ENCODE data around the gene PROZ. TPM values are rescaled to one million over a fixed set of nuclear protein-coding genes. Genes with fewer than 3 reads are reported as not detected.

The PROZ gene
- polyA plus RNA-seq, 1 donor = 1.0 TPM

- no CpG with 5 or more reads among the region's 31 CpGs for WGBS (ENCODE audit: insufficient coverage, low lambda C conversion rate)
- Histone ChIP-seq H3K36me3 (ENCODE audit: control insufficient read depth, insufficient read depth, low read length) (no peaks in the 10 kb centered on the region), H3K4me1 (ENCODE audit: control insufficient read depth, insufficient read depth, low read length) (peaks cover 6% of the 10 kb centered on the region), H3K4me3 (ENCODE audit: low read length) (no peak overlapping the region), H3K27me3 (ENCODE audit: control insufficient read depth, insufficient read depth, low read length) (peaks cover 4% of the 10 kb centered on the region), H3K27ac (ENCODE audit: low read length) (no peak overlapping the region), H3K9me3 (ENCODE audit: control insufficient read depth, low read depth, low read length) (peaks cover 5% of the 10 kb centered on the region)
- DNase-seq = no peak
Observed at GRCh38 chr13:113150550-113151365, 7.7 kb upstream of the PROZ start.

GRCh38 chr13:113151745-113152690, 6.4 kb upstream of the PROZ start:
- Histone ChIP-seq H3K4me1 (ENCODE audit: control insufficient read depth, insufficient read depth, low read length) (peaks cover 6% of the 10 kb centered on the region), H3K27me3 (ENCODE audit: control insufficient read depth, insufficient read depth, low read length) (peaks cover 4% of the 10 kb centered on the region), H3K9me3 (ENCODE audit: control insufficient read depth, low read depth, low read length) (peaks cover 5% of the 10 kb centered on the region), H3K27ac (ENCODE audit: low read length) (no peak overlapping the region), H3K36me3 (ENCODE audit: control insufficient read depth, insufficient read depth, low read length) (no peaks in the 10 kb centered on the region), H3K4me3 (ENCODE audit: low read length) (no peak overlapping the region)
- DNase-seq = no peak
- WGBS (ENCODE audit: insufficient coverage, low lambda C conversion rate) = 54% methylated on average over 4 of the region's 28 CpGs

DNA sequence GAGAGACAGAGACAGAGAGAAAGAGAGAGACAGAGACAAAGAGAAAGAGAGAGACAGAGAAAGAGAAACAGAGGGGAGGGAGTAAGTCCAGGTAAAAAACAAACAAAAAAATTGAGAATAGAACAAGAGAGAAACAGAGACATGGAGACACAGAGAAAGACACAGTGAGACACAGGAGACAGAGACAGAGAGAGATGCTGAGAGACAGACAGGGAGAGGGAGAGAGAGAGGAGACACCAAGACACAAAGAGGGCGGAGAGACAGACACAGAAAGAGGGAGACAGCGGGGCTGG, 5.8 kb upstream of the PROZ start:
- peaks cover 6% of the 10 kb centered on the region for H3K4me1 ChIP-seq (ENCODE audit: control insufficient read depth, insufficient read depth, low read length)
- no peak overlapping the region for H3K27ac ChIP-seq (ENCODE audit: low read length)
- no peaks in the 10 kb centered on the region for H3K36me3 ChIP-seq (ENCODE audit: control insufficient read depth, insufficient read depth, low read length)
- WGBS (ENCODE audit: insufficient coverage, low lambda C conversion rate) = no CpG with 5 or more reads among the region's 2 CpGs
- DNase-seq = no peak
- H3K27me3 ChIP-seq (ENCODE audit: control insufficient read depth, insufficient read depth, low read length) = peaks cover 4% of the 10 kb centered on the region
- peak overlapping the region; percentile 33 for H3K4me3 ChIP-seq (ENCODE audit: low read length)
- peaks cover 5% of the 10 kb centered on the region for H3K9me3 ChIP-seq (ENCODE audit: control insufficient read depth, low read depth, low read length)

DNA sequence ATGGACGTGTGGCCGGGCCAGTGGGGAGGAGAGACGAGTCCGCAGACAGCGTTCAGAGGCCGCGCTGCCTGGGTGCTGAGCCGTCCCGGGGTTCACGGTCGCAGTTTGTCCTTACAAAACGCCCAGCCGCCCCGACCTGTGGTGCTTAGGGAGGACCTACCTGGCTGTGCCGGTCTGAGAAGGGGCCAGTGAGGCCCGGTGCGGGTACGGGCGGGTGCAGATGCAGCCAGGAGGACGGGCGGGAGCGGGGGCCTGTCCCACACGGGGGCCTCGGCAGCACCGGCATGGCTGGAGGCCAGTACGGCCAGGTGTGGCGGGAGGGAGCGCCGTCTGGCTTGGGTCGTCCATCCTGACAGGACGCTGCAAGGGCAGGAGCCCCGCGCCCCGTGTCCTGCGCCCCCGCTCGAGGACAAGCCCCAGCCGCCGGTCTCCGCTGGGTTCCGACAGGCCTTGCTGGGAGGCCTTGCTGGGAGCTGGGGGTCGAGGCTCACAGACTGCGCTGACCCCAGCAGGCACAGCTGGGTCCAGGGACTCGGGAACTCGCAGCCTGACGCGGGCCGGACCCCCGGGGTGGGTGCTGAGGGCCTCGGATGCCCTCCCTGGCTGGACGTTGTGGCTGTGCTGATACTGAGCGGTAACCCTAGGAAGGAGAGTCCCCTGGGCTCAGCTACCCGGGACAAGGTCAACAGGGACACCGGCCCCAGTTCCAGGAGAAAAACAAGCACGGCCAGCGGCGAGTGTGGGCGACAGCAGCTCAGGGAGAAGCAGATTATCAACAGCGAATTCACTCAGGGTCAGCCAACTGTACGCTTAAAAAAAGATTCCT, 5.3 kb upstream of the PROZ start:
- H3K27ac ChIP-seq (ENCODE audit: low read length) = peak overlapping the region; percentile 33
- H3K27me3 ChIP-seq (ENCODE audit: control insufficient read depth, insufficient read depth, low read length) = peaks cover 4% of the 10 kb centered on the region
- peaks cover 5% of the 10 kb centered on the region for H3K9me3 ChIP-seq (ENCODE audit: control insufficient read depth, low read depth, low read length)
- H3K36me3 ChIP-seq (ENCODE audit: control insufficient read depth, insufficient read depth, low read length) = no peaks in the 10 kb centered on the region
- no CpG with 5 or more reads among the region's 60 CpGs for WGBS (ENCODE audit: insufficient coverage, low lambda C conversion rate)
- peak overlapping the region; percentile 33 for H3K4me3 ChIP-seq (ENCODE audit: low read length)
- DNase-seq = peak in 1 of 2 donors; percentile 67
- H3K4me1 ChIP-seq (ENCODE audit: control insufficient read depth, insufficient read depth, low read length) = peaks cover 11% of the 10 kb centered on the region

DNA sequence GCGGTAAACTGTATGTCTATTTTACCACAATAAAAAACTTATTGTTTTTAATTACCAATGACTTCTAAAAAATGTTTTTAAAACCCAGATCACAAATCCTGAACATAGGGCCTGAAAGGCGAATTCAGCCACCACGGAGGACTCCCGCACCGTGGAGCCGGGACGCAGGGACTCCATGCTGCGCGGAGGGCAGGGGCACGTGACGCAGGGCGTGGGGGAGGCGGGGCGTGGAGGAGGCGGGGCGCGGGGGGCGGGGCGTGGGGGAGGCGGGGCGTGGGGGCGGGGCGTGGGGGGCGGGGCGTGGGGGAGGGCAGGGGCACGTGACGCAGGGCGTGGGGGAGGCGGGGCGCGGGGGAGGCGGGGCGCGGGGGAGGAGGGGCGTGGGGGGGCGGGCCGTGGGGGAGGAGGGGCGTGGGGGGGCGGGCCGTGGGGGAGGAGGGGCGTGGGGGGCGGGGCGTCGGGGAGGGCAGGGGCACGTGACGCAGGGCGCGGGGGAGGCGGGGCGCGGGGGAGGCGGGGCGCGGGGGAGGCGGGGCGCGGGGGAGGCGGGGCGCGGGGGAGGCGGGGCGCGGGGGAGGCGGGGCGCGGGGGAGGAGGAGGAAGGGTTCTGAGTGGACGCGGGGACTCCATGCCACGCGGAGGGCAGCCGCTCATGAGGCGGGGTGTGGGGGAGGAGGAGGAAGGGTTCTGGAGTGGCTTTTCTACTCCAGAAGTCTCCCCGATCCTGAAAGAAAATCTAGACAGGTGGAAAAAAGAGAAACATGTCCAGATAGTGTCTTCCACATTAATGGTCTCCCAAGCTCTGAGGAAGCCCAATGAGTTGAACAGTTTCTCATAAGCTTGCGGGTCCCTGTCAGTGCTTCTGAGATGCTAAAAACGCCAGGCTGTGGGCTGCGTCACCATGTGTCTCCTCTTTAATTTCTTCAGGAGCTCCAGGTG, 4.4 kb upstream of the PROZ start:
- Histone ChIP-seq H3K36me3 (ENCODE audit: control insufficient read depth, insufficient read depth, low read length) (no peaks in the 10 kb centered on the region), H3K4me3 (ENCODE audit: low read length) (peak overlapping the region; percentile 33), H3K27ac (ENCODE audit: low read length) (peak overlapping the region; percentile 33), H3K9me3 (ENCODE audit: control insufficient read depth, low read depth, low read length) (peaks cover 5% of the 10 kb centered on the region), H3K27me3 (ENCODE audit: control insufficient read depth, insufficient read depth, low read length) (peaks cover 4% of the 10 kb centered on the region), H3K4me1 (ENCODE audit: control insufficient read depth, insufficient read depth, low read length) (peaks cover 15% of the 10 kb centered on the region)
- WGBS (ENCODE audit: insufficient coverage, low lambda C conversion rate) = 20% methylated on average over 2 of the region's 76 CpGs
- peak; percentile 48 to 55 for DNase-seq

DNA sequence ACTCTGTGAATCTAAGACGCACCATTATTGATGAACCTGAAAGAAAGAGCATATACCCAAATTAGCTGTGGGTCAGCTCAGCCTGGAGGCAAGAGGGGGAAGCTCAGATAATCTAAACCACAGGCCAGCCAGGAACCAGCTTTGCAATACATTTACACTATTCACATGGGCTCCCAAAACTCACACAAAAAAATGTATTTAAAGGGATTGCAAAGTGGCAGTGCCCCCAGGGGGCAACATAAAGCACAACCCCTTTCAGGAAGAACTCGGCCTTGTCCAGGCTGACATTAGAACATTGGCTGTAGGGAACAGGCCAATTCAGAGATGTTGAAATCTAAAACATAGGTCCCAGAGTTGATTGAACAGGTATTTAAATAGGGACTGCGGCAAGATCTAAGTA, 3.2 kb upstream of the PROZ start:
- Histone ChIP-seq H3K27me3 (ENCODE audit: control insufficient read depth, insufficient read depth, low read length) (peaks cover 7% of the 10 kb centered on the region), H3K4me3 (ENCODE audit: low read length) (no peak overlapping the region), H3K4me1 (ENCODE audit: control insufficient read depth, insufficient read depth, low read length) (peaks cover 15% of the 10 kb centered on the region), H3K36me3 (ENCODE audit: control insufficient read depth, insufficient read depth, low read length) (no peaks in the 10 kb centered on the region), H3K9me3 (ENCODE audit: control insufficient read depth, low read depth, low read length) (peaks cover 5% of the 10 kb centered on the region), H3K27ac (ENCODE audit: low read length) (no peak overlapping the region)
- DNase-seq = no peak
- WGBS (ENCODE audit: insufficient coverage, low lambda C conversion rate) = no CpG with 5 or more reads among the region's 3 CpGs

DNA sequence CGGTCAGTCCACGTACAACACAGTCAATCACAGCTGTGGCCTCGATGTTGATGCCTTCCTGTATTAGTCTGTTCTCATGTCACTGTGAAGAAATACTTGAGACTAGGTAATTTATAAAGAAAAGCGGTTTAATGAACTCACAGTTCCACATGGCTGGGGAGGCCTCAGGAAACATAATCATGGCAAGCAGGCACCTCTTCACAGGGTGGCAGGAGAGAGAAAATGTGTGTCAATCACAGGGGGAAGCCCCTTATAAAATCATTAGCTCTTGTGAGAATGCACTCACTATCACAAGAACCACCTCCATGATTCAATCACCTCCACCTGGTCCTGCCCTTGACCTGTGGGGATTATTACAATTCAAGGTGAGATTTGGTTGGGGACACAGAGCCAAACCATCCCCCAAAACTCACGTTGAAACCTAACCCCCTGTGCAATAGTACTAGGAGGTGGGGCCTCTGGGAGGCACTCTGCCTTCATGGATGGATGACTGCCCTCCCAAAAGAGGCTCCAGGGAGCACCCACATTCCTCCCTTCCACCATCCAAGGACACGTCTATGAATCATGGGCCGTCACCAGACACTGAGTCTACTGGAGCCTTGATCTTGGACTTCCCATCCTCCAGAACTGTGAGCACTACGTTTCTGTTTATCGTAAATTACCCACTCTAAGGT, 2.3 kb upstream of the PROZ start:
- no peak for DNase-seq
- WGBS (ENCODE audit: insufficient coverage, low lambda C conversion rate) = no CpG with 5 or more reads among the region's 9 CpGs
- Histone ChIP-seq H3K36me3 (ENCODE audit: control insufficient read depth, insufficient read depth, low read length) (no peaks in the 10 kb centered on the region), H3K27ac (ENCODE audit: low read length) (no peak overlapping the region), H3K4me3 (ENCODE audit: low read length) (no peak overlapping the region), H3K9me3 (ENCODE audit: control insufficient read depth, low read depth, low read length) (peaks cover 5% of the 10 kb centered on the region), H3K27me3 (ENCODE audit: control insufficient read depth, insufficient read depth, low read length) (peaks cover 14% of the 10 kb centered on the region), H3K4me1 (ENCODE audit: control insufficient read depth, insufficient read depth, low read length) (peaks cover 15% of the 10 kb centered on the region)

- DNase-seq = no peak
- Histone ChIP-seq H3K4me1 (ENCODE audit: control insufficient read depth, insufficient read depth, low read length) (peaks cover 15% of the 10 kb centered on the region), H3K27ac (ENCODE audit: low read length) (no peak overlapping the region), H3K27me3 (ENCODE audit: control insufficient read depth, insufficient read depth, low read length) (peaks cover 14% of the 10 kb centered on the region), H3K36me3 (ENCODE audit: control insufficient read depth, insufficient read depth, low read length) (no peaks in the 10 kb centered on the region), H3K9me3 (ENCODE audit: control insufficient read depth, low read depth, low read length) (peaks cover 3% of the 10 kb centered on the region), H3K4me3 (ENCODE audit: low read length) (no peak overlapping the region)
- no CpG with 5 or more reads among the region's 12 CpGs for WGBS (ENCODE audit: insufficient coverage, low lambda C conversion rate)
Observed at GRCh38 chr13:113157206-113157928, 1.1 kb upstream of the PROZ start.

- Histone ChIP-seq H3K36me3 (ENCODE audit: control insufficient read depth, insufficient read depth, low read length) (no peaks in the 10 kb centered on the region), H3K27me3 (ENCODE audit: control insufficient read depth, insufficient read depth, low read length) (peaks cover 25% of the 10 kb centered on the region), H3K4me3 (ENCODE audit: low read length) (no peak overlapping the region), H3K4me1 (ENCODE audit: control insufficient read depth, insufficient read depth, low read length) (peaks cover 14% of the 10 kb centered on the region), H3K9me3 (ENCODE audit: control insufficient read depth, low read depth, low read length) (peaks cover 3% of the 10 kb centered on the region), H3K27ac (ENCODE audit: low read length) (no peak overlapping the region)
- DNase-seq = no peak
- WGBS (ENCODE audit: insufficient coverage, low lambda C conversion rate) = no CpG with 5 or more reads among the region's 7 CpGs
Observed at GRCh38 chr13:113158946-113159345, 498 bp downstream of the PROZ start.
